ENCODE measurements around the gene COPE.

- TF ChIP-seq CTCF (conservative IDR thresholded peaks at IDR 0.05; ENCODE audit: low read depth, low read length), result no peak
- TF ChIP-seq RFX5 (IDR thresholded peaks at IDR 0.05; ENCODE audit: low read depth, low read length), result no peak
- TF ChIP-seq FOS (IDR thresholded peaks at IDR 0.05; ENCODE audit: low read depth, low read length), result no peak
- no peak for TF ChIP-seq POLR2A (IDR thresholded peaks at IDR 0.05; ENCODE audit: low read depth, low read length)
- no peak for TF ChIP-seq CEBPB (IDR thresholded peaks at IDR 0.05; ENCODE audit: low read depth, low read length)
- no peak for TF ChIP-seq MAFK (IDR thresholded peaks at IDR 0.05; ENCODE audit: low read depth, low read length)
- TF ChIP-seq RAD21 (IDR thresholded peaks at IDR 0.05; ENCODE audit: low read length), result no peak
- no peak for TF ChIP-seq SMC3 (IDR thresholded peaks at IDR 0.05; ENCODE audit: low read depth, low read length)
These were observed 59.4 kb downstream of the COPE start for GRCh38 chr19:18859676-18860301.
